GM13977 (cell line): ENCODE measurements around the gene R3HDM4.

ENCODE experiments used
- DNase-seq: peaks from one replicate; pipeline ENCODE4 v3.0.0; 2012; ENCODE audit warnings: low spot score
- in situ Hi-C: fragments of 300-500 bp; cut with MboI; formaldehyde crosslinking; loops from one replicate; pipeline ENCODE4 v1.12.0; 2022; ENCODE audit warnings: low sequenced_read_pairs, low pct_unique_long_range_greater_than_20kb, mixed read lengths, inconsistent platforms; ENCODE audit not compliant: unreplicated experiment
- TF ChIP-seq, protein P1 (sequence below): IDR thresholded peaks from 2 replicates; pipeline ENCODE4 v1.5.1; 2012; ENCODE audit warnings: mild to moderate bottlenecking, control low read depth; ENCODE audit not compliant: insufficient read depth; ENCODE audit errors: extremely low read depth, missing control alignments

The R3HDM4 gene

DNA sequence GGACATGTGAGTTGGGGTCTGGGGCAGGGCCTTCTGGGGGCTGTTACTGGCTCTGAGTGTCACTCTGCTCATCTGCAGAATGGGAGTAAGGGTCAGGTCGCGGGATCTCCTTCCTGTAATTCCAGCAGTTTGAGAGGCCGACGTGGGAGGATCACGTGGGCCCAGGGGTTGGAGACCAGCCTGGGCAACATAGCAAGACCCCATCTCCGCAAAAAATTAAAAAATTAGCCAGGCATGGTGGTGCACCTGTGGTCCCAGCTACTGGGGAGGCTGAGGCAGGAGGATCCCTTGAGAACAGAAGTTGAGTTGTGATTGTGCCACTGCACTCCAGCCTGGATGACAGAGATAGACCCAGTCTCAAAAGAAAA lies 16.9 kb upstream of the R3HDM4 start:
- in situ Hi-C loops, result loop anchor here (10.0 kb wide), 1 partner anchor 65 kb away; no protein-coding TSS in a partner anchor
- TF ChIP-seq, protein P1, sequence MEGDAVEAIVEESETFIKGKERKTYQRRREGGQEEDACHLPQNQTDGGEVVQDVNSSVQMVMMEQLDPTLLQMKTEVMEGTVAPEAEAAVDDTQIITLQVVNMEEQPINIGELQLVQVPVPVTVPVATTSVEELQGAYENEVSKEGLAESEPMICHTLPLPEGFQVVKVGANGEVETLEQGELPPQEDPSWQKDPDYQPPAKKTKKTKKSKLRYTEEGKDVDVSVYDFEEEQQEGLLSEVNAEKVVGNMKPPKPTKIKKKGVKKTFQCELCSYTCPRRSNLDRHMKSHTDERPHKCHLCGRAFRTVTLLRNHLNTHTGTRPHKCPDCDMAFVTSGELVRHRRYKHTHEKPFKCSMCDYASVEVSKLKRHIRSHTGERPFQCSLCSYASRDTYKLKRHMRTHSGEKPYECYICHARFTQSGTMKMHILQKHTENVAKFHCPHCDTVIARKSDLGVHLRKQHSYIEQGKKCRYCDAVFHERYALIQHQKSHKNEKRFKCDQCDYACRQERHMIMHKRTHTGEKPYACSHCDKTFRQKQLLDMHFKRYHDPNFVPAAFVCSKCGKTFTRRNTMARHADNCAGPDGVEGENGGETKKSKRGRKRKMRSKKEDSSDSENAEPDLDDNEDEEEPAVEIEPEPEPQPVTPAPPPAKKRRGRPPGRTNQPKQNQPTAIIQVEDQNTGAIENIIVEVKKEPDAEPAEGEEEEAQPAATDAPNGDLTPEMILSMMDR, result no peak

GRCh38 chr19:929203-929890 lies 16.3 kb upstream of the R3HDM4 start:
- no peak for DNase-seq
- TF ChIP-seq, protein P1, result no peak
- in situ Hi-C loops, result loop anchor here (10.0 kb wide), 1 partner anchor 65 kb away; no protein-coding TSS in a partner anchor

More for the DNA sequence above, 16.9 kb upstream of the R3HDM4 start:
- DNase-seq, result no peak

DNA sequence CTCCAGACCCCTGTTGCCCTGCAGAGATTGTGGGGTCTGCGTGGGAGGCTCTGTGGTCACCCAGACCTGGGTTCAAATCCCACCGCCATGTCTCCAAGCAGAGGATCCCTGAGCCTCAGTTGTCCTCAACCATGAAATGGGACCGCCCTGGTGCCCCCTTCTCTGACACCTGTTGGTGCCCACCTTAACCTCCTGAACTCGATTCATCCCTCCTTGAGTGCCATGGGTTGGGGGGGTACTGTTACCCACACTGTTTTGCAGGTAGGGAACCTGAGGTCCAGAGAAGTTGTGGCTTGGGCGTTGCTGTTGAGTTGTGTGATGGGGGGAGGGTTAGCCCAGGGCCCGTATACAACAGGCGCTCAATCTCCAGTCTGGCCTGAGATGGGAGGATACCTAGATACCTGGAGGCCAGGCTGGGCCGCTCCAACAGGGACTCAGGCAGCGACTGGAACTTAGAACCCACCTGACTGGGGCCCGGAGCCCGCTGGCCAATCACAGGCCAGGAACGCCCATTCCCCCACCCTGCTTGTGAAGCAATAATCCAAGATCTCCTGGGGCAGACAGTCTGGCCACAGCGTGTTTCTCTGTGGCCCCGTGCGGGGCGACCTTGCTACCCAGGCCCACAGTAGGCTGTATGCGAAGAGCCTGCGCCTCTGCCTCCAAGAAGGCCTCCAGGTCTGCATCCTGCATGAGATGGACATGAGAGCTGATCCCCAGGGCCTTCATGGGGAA lies 15.6 kb upstream of the R3HDM4 start:
- TF ChIP-seq, protein P1, result no peak
- in situ Hi-C loops, result loop anchor here (10.0 kb wide), 1 partner anchor 64 kb away; no protein-coding TSS in a partner anchor
- DNase-seq, result no peak

- TF ChIP-seq, protein P1, result no peak
- in situ Hi-C loops, result loop anchor here (10.0 kb wide), 1 partner anchor 63 kb away; no protein-coding TSS in a partner anchor
Measured at GRCh38 chr19:927780-928401, 14.9 kb upstream of the R3HDM4 start.

GRCh38 chr19:927351-927779 lies 14.3 kb upstream of the R3HDM4 start:
- in situ Hi-C loops, result loop anchor here (10.0 kb wide), 1 partner anchor 63 kb away; no protein-coding TSS in a partner anchor
- TF ChIP-seq, protein P1, result no peak
- no peak for DNase-seq

More at GRCh38 chr19:927780-928401, 14.9 kb upstream of the R3HDM4 start:
- DNase-seq, result no peak
